Nephron progenitor cell (in vitro differentiated cells): ENCODE measurements around the gene EFNA3.

Experiments
- DNase-seq: peaks from one replicate; pipeline ENCODE4 v3.0.0; 2021
- H3K27ac Mint-ChIP-seq: 2 replicates; pipeline ENCODE4 v1.8.0; 2021; ENCODE audit warnings: mild to moderate bottlenecking, moderate library complexity, mixed read lengths
- H3K27me3 Mint-ChIP-seq: 2 replicates; pipeline ENCODE4 v1.8.0; 2021; ENCODE audit warnings: mild to moderate bottlenecking, low read depth, mixed read lengths; ENCODE audit not compliant: poor library complexity
- H3K36me3 Mint-ChIP-seq: 2 replicates; pipeline ENCODE4 v1.8.0; 2021; ENCODE audit warnings: low read depth, mixed read lengths
- H3K4me1 Mint-ChIP-seq: 2 replicates; pipeline ENCODE4 v1.8.0; 2021; ENCODE audit warnings: mixed read lengths
- H3K4me3 Mint-ChIP-seq: 2 replicates; pipeline ENCODE4 v1.8.0; 2021; ENCODE audit warnings: mild to moderate bottlenecking, moderate library complexity, mixed read lengths
- H3K9me3 Mint-ChIP-seq: 2 replicates; pipeline ENCODE4 v1.8.0; 2021; ENCODE audit warnings: mild to moderate bottlenecking, moderate library complexity, mixed read lengths
- TF ChIP-seq, protein P1 (sequence below): fragments of 200-600 bp; sonication (generic); IDR thresholded peaks from 2 replicates; pipeline ENCODE4 v1.5.0; 2021; ENCODE audit warnings: antibody characterized with exemption

EFNA3 gene

DNA sequence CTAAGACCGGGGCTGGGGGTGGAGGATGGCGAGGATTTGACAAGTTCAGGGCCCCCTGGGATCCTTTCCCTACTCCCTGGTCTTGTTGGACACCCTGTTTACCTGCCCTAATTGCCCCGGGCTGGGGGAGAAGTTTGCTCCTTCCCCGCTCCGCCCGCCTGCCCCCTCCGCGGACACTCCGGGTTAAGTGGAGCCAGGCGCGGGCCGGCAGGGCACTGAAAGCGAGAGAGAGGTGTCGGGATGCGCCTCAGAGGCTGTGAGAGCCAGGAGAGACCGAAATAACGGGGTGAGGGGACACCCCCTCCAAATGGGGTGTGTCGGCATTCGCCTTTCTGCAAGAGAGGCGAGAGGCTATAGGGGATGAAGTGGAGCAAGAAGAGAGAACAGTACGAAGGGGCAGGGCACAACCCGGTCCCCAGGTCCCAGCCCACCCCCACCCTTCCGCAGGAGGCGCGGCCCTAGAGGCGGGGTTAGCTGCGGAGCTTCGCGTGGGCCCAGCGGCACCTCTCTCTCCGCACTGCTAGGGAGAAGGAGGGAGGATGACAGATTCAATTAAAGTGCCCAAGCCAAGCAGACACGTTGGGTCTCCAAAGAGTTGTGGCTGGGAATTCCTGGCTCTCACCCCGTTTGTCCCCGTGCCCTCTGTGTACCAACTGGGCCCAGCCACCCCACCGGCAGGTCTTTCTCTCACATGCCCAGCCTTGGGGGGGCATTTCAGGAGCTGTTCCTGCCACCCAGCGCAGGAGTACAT lies 3.8 kb downstream of the EFNA3 start:
- Mint-ChIP-seq H3K27ac (peak overlapping the region; percentile 45), H3K4me1 (peaks cover 59% of the 10 kb centered on the region), H3K27me3 (peaks cover 13% of the 10 kb centered on the region), H3K4me3 (peak overlapping the region; percentile 74), H3K9me3 (no peaks in the 10 kb centered on the region), H3K36me3 (peaks cover 4% of the 10 kb centered on the region)
- DNase-seq, result peak; percentile 48
- TF ChIP-seq, protein P1, sequence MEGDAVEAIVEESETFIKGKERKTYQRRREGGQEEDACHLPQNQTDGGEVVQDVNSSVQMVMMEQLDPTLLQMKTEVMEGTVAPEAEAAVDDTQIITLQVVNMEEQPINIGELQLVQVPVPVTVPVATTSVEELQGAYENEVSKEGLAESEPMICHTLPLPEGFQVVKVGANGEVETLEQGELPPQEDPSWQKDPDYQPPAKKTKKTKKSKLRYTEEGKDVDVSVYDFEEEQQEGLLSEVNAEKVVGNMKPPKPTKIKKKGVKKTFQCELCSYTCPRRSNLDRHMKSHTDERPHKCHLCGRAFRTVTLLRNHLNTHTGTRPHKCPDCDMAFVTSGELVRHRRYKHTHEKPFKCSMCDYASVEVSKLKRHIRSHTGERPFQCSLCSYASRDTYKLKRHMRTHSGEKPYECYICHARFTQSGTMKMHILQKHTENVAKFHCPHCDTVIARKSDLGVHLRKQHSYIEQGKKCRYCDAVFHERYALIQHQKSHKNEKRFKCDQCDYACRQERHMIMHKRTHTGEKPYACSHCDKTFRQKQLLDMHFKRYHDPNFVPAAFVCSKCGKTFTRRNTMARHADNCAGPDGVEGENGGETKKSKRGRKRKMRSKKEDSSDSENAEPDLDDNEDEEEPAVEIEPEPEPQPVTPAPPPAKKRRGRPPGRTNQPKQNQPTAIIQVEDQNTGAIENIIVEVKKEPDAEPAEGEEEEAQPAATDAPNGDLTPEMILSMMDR, result no peak

DNA sequence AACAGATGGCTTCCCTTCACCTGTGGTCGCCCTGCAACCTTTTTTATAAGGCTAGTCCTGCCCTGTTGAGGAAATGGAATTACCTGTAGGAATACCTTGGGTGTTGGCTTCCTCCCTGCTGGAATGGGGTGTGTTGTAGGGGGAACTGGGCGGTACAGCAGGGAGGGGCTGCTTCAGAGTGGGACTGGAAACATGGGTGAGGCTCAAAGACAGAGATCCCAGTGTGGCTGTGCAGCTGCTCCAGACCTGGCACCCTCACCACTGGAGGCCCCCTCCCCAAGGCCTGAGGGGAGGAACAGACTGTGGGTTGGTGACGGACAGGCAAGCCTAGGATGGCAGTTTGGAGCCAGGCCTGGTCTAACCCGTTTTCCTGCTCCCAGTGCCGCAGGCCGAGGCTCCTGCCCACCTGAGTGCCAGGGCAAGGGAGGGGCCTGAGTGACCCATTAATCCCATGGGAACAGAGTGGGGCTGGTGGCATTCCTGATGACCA lies 4.5 kb downstream of the EFNA3 start:
- DNase-seq, result no peak

DNA sequence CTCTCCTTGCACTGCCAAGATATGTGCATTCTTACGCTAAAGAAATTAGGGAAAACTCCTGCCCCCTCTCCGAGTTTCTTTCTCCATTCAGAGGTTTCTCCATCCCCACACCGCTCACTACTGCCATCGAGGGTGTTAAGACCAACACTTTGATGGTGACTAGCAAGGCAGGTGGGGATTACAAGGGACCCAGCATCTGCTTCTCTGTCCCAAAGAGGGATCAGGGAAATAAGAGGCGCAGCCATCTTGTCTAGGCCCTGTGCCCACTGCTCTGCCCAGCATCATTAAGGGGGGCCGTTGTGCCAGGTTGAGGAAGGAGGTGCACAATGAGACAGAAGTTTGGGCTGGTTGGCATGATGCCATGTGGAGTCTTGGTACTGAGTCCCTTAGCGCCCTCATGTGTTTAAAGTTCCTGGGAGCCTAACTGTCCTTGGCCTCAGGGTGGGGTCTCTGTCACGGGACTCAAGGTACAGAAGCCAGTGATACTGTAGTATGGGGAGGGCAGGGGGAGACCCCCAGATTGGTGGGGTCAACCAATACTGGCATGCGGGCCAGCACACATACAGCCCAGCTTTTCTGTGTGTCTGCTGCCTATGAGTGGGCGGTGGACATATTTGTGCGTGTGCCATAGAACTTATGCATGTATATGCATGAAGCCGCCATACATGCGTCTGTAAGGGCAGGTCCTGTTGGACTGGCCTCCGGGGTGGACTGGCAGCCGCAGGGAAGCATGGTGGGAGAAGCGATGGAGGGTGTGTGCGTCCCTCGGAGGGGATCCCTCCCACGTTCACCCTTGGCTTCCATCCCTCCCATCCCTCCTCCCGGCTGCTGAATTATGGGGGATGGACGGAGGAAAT lies 5.5 kb downstream of the EFNA3 start:
- peaks cover 54% of the 10 kb centered on the region for H3K4me1 Mint-ChIP-seq
- TF ChIP-seq, protein P1, result no peak
- peak overlapping the region; percentile 13 for H3K27ac Mint-ChIP-seq
- H3K4me3 Mint-ChIP-seq, result peak overlapping the region; percentile 95
- H3K27me3 Mint-ChIP-seq, result peaks cover 11% of the 10 kb centered on the region
- DNase-seq, result no peak
- no peaks in the 10 kb centered on the region for H3K9me3 Mint-ChIP-seq
- peaks cover 9% of the 10 kb centered on the region for H3K36me3 Mint-ChIP-seq

More for the DNA sequence above, 4.5 kb downstream of the EFNA3 start:
- H3K27me3 Mint-ChIP-seq, result peaks cover 11% of the 10 kb centered on the region
- peaks cover 58% of the 10 kb centered on the region for H3K4me1 Mint-ChIP-seq
- H3K27ac Mint-ChIP-seq, result no peak overlapping the region
- peak overlapping the region; percentile 58 for H3K4me3 Mint-ChIP-seq
- H3K9me3 Mint-ChIP-seq, result no peaks in the 10 kb centered on the region
- TF ChIP-seq, protein P1, result no peak
- peaks cover 9% of the 10 kb centered on the region for H3K36me3 Mint-ChIP-seq

DNA sequence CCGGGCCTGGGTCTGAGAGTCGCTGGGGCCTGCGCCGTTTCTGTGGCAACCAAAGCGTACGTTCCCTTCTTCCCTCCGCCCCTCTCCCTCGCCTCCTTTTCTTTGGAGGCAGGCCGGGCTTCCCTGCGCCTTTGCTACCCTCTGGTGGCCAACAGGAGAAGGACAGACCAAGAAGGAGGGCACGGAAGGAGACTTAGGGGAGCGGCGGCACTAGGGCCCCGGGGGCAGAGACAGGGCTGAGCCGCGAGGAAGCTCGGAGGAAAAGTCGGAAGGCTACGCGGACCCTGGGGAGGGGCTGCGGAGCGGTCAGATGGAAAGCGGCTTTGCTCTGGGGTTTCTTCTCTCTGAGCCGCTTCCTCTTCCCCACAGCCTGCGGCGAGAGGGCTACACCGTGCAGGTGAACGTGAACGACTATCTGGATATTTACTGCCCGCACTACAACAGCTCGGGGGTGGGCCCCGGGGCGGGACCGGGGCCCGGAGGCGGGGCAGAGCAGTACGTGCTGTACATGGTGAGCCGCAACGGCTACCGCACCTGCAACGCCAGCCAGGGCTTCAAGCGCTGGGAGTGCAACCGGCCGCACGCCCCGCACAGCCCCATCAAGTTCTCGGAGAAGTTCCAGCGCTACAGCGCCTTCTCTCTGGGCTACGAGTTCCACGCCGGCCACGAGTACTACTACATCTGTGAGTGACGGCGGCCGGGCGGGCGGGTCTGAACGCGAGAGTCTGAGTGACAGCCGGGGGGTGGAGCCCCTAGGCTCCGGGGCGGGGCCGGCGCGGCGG lies 6.3 kb downstream of the EFNA3 start:
- no peaks in the 10 kb centered on the region for H3K9me3 Mint-ChIP-seq
- peaks cover 9% of the 10 kb centered on the region for H3K36me3 Mint-ChIP-seq
- H3K4me3 Mint-ChIP-seq, result peak overlapping the region; percentile 95
- H3K27me3 Mint-ChIP-seq, result peaks cover 11% of the 10 kb centered on the region
- H3K4me1 Mint-ChIP-seq, result peaks cover 49% of the 10 kb centered on the region
- peak overlapping the region; percentile 99 for H3K27ac Mint-ChIP-seq
- DNase-seq, result peak; percentile 93
- TF ChIP-seq, protein P1, result peak; percentile 89

DNA sequence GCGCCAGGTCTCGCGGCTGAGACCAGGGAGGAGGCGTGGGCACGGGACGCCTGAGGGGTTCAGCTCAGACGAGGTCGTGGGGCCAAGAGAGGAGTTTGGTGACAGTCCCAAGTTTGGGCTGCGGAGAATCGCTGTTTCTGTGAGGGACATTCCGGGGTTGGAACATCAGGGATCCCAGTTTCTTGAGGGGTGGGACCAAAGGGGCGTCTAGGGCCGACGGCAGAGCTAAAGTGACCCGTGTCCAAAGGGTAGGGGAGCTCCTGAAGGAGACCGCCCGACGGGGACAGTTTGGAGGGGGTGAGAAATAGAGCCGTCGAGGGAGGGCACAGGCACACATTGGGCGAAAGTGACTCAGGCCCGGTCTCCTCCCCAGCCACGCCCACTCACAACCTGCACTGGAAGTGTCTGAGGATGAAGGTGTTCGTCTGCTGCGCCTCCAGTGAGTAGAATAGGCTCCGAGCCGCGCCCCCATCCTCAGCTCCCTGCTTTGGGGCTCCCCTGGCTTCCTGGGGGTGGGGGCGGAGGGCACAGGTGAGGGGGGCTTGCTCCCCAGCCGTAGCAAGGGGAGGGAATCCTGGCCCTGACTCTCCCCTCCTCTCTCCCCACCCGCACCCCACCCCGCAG lies 7.0 kb downstream of the EFNA3 start:
- Mint-ChIP-seq H3K9me3 (no peaks in the 10 kb centered on the region), H3K27ac (peak overlapping the region; percentile 99), H3K36me3 (peaks cover 9% of the 10 kb centered on the region), H3K27me3 (peaks cover 11% of the 10 kb centered on the region), H3K4me3 (peak overlapping the region; percentile 95), H3K4me1 (peaks cover 49% of the 10 kb centered on the region)
- TF ChIP-seq, protein P1, result no peak
- DNase-seq, result peak; percentile 45
